H1 (cell line): ENCODE results near the gene SLC15A2. TPM values are rescaled to one million over a fixed set of nuclear protein-coding genes. Genes with fewer than 3 reads are reported as not detected.

Experiments
- CTCF ChIA-PET: fragments of 300-600 bp; sonication (Branson Sonifier 250); formaldehyde crosslinking; loops from one replicate; lab custom pipeline; 2021; ENCODE audit not compliant: partially characterized antibody; lab: Charles Lee
- POLR2A ChIA-PET: fragments of 300-600 bp; sonication (Branson Sonifier 250); formaldehyde crosslinking; loops from one replicate; lab custom pipeline; 2021; ENCODE audit warnings: inconsistent platforms; ENCODE audit not compliant: partially characterized antibody; lab: Charles Lee
- DNase-seq, 2 experiments: peaks; one replicate each; pipeline versions ENCODE4 v3.0.0 to v3.0.0-alpha.2; 2010 to 2022; ENCODE audit warnings: low spot score in 2 of 2, low read depth in 1 of 2, mixed read lengths in 1 of 2
- FAIRE-seq: peaks from 2 replicates; lab custom pipeline; 2011; peaks lifted over from hg19 to GRCh38; lab: Jason Lieb, UNC
- H2AFZ ChIP-seq: 2 replicates; pipeline ENCODE4 v1.8.1; 2012; ENCODE audit warnings: low read length, inconsistent platforms
- H2AK5ac ChIP-seq: 2 replicates; pipeline ENCODE4 v1.6.1; 2013; ENCODE audit warnings: low read depth, low read length
- H2BK120ac ChIP-seq: replicated peaks from 2 replicates; pipeline ENCODE3; 2013; ENCODE audit warnings: low read depth, low read length, inconsistent platforms
- H2BK12ac ChIP-seq: 2 replicates; pipeline ENCODE4 v1.6.1; 2013; ENCODE audit warnings: low read depth, low read length
- H2BK15ac ChIP-seq: 2 replicates; pipeline ENCODE4 v1.6.1; 2013; ENCODE audit warnings: low read length
- H2BK20ac ChIP-seq: 2 replicates; pipeline ENCODE4 v1.6.1; 2013; ENCODE audit warnings: low read length
- H2BK5ac ChIP-seq: 2 replicates; pipeline ENCODE4 v1.6.1; 2013; ENCODE audit warnings: low read depth, low read length
- H3K14ac ChIP-seq: 2 replicates; pipeline ENCODE4 v1.6.1; 2013; ENCODE audit warnings: inconsistent platforms; ENCODE audit not compliant: insufficient read length
- H3K18ac ChIP-seq: 2 replicates; pipeline ENCODE4 v1.6.1; 2013; ENCODE audit warnings: low read length; ENCODE audit errors: extremely low read depth
- H3K23ac ChIP-seq: 2 replicates; pipeline ENCODE4 v1.6.1; 2013; ENCODE audit warnings: inconsistent platforms; ENCODE audit not compliant: insufficient read length
- H3K23me2 ChIP-seq: 2 replicates; pipeline ENCODE4 v1.6.1; 2013; ENCODE audit warnings: low read depth, low read length
- H3K27ac ChIP-seq: 2 replicates; pipeline ENCODE4 v1.6.1; 2011; ENCODE audit warnings: low read depth, low read length, inconsistent platforms
- H3K27me3 ChIP-seq, 4 experiments: replicated peaks in 1 of 4; 1 replicate in 1 of 4; 2 replicates in 3 of 4; pipeline versions ENCODE4 v1.6.1 to v1.8.1; 2011 to 2013; ENCODE audit warnings: low read length in 3 of 4, mild to moderate bottlenecking in 3 of 4, inconsistent platforms in 2 of 4, mixed read lengths in 2 of 4, moderate library complexity in 1 of 4; ENCODE audit not compliant: control insufficient read depth in 3 of 4, insufficient read depth in 3 of 4; ENCODE audit errors: extremely low read depth in 1 of 4
- H3K36me3 ChIP-seq, 4 experiments: 2 replicates each; pipeline versions ENCODE4 v1.6.1 to v1.8.1; 2011 to 2013; ENCODE audit warnings: mild to moderate bottlenecking in 4 of 4, low read length in 3 of 4, moderate library complexity in 2 of 4, control low read depth in 1 of 4, inconsistent platforms in 1 of 4; ENCODE audit not compliant: insufficient read depth in 4 of 4, control insufficient read depth in 2 of 4
- H3K4ac ChIP-seq: replicated peaks from 2 replicates; pipeline ENCODE3; 2013; ENCODE audit warnings: low read length, low read depth, mixed read lengths, inconsistent platforms; ENCODE audit not compliant: insufficient read length
- H3K4me1 ChIP-seq, 4 experiments: replicated peaks in 1 of 4; 1 replicate in 1 of 4; 2 replicates in 3 of 4; pipeline versions ENCODE4 v1.6.1 to v1.8.1; 2011 to 2013; ENCODE audit warnings: low read length in 3 of 4, inconsistent platforms in 2 of 4, mixed read lengths in 1 of 4; ENCODE audit not compliant: insufficient read depth in 4 of 4, control insufficient read depth in 3 of 4
- H3K4me2 ChIP-seq, 2 experiments: 2 replicates each; pipeline versions ENCODE4 v1.6.1 to v1.8.1; 2011 to 2013; ENCODE audit warnings: low read depth in 2 of 2, low read length in 2 of 2, control low read depth in 1 of 2, inconsistent platforms in 1 of 2, mild to moderate bottlenecking in 1 of 2; ENCODE audit not compliant: insufficient read depth in 1 of 2
- H3K4me3 ChIP-seq, 4 experiments: fragments of 200-600, 300-600 bp in 1 of 4; sonication (generic), shearing (Covaris generic), sonication (Bioruptor Twin) in 1 of 4; 2 replicates each; pipeline versions ENCODE4 v1.5.1 to v1.8.1; 2011 to 2016; ENCODE audit warnings: low read length in 4 of 4, low read depth in 3 of 4, control low read depth in 2 of 4, inconsistent platforms in 2 of 4, mild to moderate bottlenecking in 2 of 4, mixed read lengths in 1 of 4, moderate library complexity in 1 of 4; ENCODE audit not compliant: insufficient read depth in 2 of 4; ENCODE audit errors: extremely low read depth in 1 of 4
- H3K56ac ChIP-seq: replicated peaks from 2 replicates; pipeline ENCODE3; 2013; ENCODE audit warnings: low read depth, mild to moderate bottlenecking, mixed read lengths, low read length, inconsistent platforms; ENCODE audit not compliant: insufficient read length
- H3K79me1 ChIP-seq: 2 replicates; pipeline ENCODE4 v1.6.1; 2013; ENCODE audit warnings: low read depth, low read length, control low read depth
- H3K79me2 ChIP-seq, 2 experiments: 2 replicates each; pipeline versions ENCODE4 v1.6.1 to v1.8.1; 2012 to 2013; ENCODE audit warnings: low read length in 2 of 2, mild to moderate bottlenecking in 2 of 2, inconsistent platforms in 1 of 2; ENCODE audit not compliant: insufficient read depth in 2 of 2, control insufficient read depth in 1 of 2
- H3K9ac ChIP-seq, 4 experiments: replicated peaks in 1 of 4; 1 replicate in 1 of 4; 2 replicates in 3 of 4; pipeline versions ENCODE4 v1.6.1 to v1.8.1; 2011 to 2013; ENCODE audit warnings: low read depth in 3 of 4, low read length in 3 of 4, control low read depth in 2 of 4, mild to moderate bottlenecking in 2 of 4, moderate library complexity in 2 of 4, inconsistent platforms in 1 of 4; ENCODE audit errors: extremely low read depth in 1 of 4
- H3K9me3 ChIP-seq, 2 experiments: 2 replicates each; pipeline versions ENCODE4 v1.6.1 to v1.8.1; 2012 to 2013; ENCODE audit warnings: mild to moderate bottlenecking in 2 of 2, moderate library complexity in 2 of 2, control low read depth in 1 of 2, inconsistent platforms in 1 of 2, low read depth in 1 of 2, low read length in 1 of 2, mixed read lengths in 1 of 2; ENCODE audit not compliant: insufficient read depth in 2 of 2
- H4K20me1 ChIP-seq, 2 experiments: replicated peaks in 1 of 2; 2 replicates each; pipeline versions ENCODE3 to v1.8.1; 2011 to 2013; ENCODE audit warnings: inconsistent platforms in 2 of 2, low read length in 2 of 2, mild to moderate bottlenecking in 1 of 2; ENCODE audit not compliant: insufficient read depth in 2 of 2, control insufficient read depth in 1 of 2
- H4K5ac ChIP-seq: 2 replicates; pipeline ENCODE4 v1.6.1; 2013; ENCODE audit warnings: low read length, low read depth, mixed read lengths, inconsistent platforms; ENCODE audit not compliant: insufficient read length
- H4K8ac ChIP-seq: 2 replicates; pipeline ENCODE4 v1.8.0; 2013; ENCODE audit warnings: mild to moderate bottlenecking, moderate library complexity, low read length, inconsistent platforms; ENCODE audit not compliant: insufficient read depth; ENCODE audit errors: extremely low read depth
- H4K91ac ChIP-seq: replicated peaks from 2 replicates; pipeline ENCODE3; 2013; ENCODE audit warnings: low read length, mixed read lengths, inconsistent platforms; ENCODE audit not compliant: insufficient read length
- ASH2L ChIP-seq: fragments of 200-600, 300-600 bp; sonication (generic); IDR thresholded peaks from one replicate; pipeline ENCODE4 v1.7.1; 2017; ENCODE audit warnings: low read length
- CHD2 ChIP-seq: IDR thresholded peaks from 2 replicates; pipeline ENCODE4 v1.6.1; 2012; ENCODE audit warnings: low read length, improper control_type of control experiment
- CTCF ChIP-seq, 3 experiments: IDR thresholded peaks; 1 replicate in 2 of 3; 2 replicates in 1 of 3; pipeline versions ENCODE4 v1.5.1 to v1.6.1; 2011; ENCODE audit warnings: low read length in 3 of 3, mild to moderate bottlenecking in 3 of 3, inconsistent platforms in 2 of 3, low read depth in 1 of 3, moderate library complexity in 1 of 3; ENCODE audit not compliant: insufficient read depth in 1 of 3; ENCODE audit errors: control extremely low read depth in 1 of 3
- GTF2F1 ChIP-seq: IDR thresholded peaks from 2 replicates; pipeline ENCODE4 v1.6.1; 2012; ENCODE audit warnings: low read depth, low read length, improper control_type of control experiment, borderline replicate concordance
- KDM4A ChIP-seq: IDR thresholded peaks from one replicate; pipeline ENCODE4 v1.7.1; 2012; ENCODE audit warnings: low read depth, mild to moderate bottlenecking, moderate library complexity, low read length, inconsistent platforms; ENCODE audit not compliant: severe bottlenecking
- RAD21 ChIP-seq, 2 experiments: IDR thresholded peaks in 1 of 2; conservative IDR thresholded peaks in 1 of 2; 2 replicates each; pipeline ENCODE4 v1.6.1; 2011; ENCODE audit warnings: low read depth in 2 of 2, low read length in 2 of 2, improper control_type of control experiment in 1 of 2, inconsistent platforms in 1 of 2, mild to moderate bottlenecking in 1 of 2, moderate library complexity in 1 of 2
- RXRA ChIP-seq: IDR thresholded peaks from 2 replicates; pipeline ENCODE4 v1.6.1; 2011; ENCODE audit warnings: low read depth, mild to moderate bottlenecking, low read length, moderate library complexity; ENCODE audit not compliant: insufficient read depth
- SP2 ChIP-seq: IDR thresholded peaks from 2 replicates; pipeline ENCODE4 v1.6.1; 2012; ENCODE audit warnings: mild to moderate bottlenecking, low read length, inconsistent platforms
- WGBS, 2 experiments: shearing (Covaris generic) in 1 of 2; methylation state at CpG; one replicate each; pipeline versions ENCODE4 v1.1.6 to v1.1.7; 2013 to 2015; ENCODE audit warnings: low lambda C conversion rate in 2 of 2, mixed read lengths in 2 of 2, inconsistent platforms in 1 of 2, low coverage in 1 of 2, missing lambda C conversion rate in 1 of 2; ENCODE audit not compliant: insufficient replicate concordance in 2 of 2, insufficient coverage in 1 of 2, insufficient read length in 1 of 2; ENCODE audit errors: extremely low coverage in 1 of 2, missing lambda C conversion rate in 1 of 2; 5-methylcytosine and 5-hydroxymethylcytosine counted together
- polyA plus RNA-seq, 7 experiments: library from polyadenylated mRNA; depleted of rRNA in 3 of 7; stranded (reverse) in 5 of 7; unstranded in 2 of 7; fragments of >200 nt in 5 of 7; fragments of 200-250 nt in 2 of 7; gene quantifications; 1 replicate in 5 of 7; 2 replicates in 1 of 7; 4 replicates in 1 of 7; pipeline versions ENCODE4 v1.2.1 to v1.2.3, GENCODE V29; 2011 to 2013; ENCODE audit warnings: missing spikeins in 2 of 7, mixed read lengths in 2 of 7
- total RNA-seq: library from RNA; stranded (reverse); fragmentation: NEBNext Ultra II Directional; extraction: Animal tissue kit (Norgen Biotek cat#: 25700); gene quantifications from 2 replicates; pipeline ENCODE4 v1.2.1, GENCODE V29; 2021

The SLC15A2 gene
- total and polyA plus RNA-seq, 2 of the 8 experiments (the other 6 are each of a cell fraction or from before 2014, with no cell fraction given) = 2.0 to 3.6 TPM

- WGBS, 2 experiments = 26% methylated on average over 5 of the region's 5 CpGs; no CpG with 5 or more reads in 1 of the 2 experiments
- H3K4me1 ChIP-seq = no peaks in the 10 kb centered on the region
- no peak overlapping the region for H4K8ac ChIP-seq
- no peak overlapping the region for H4K91ac ChIP-seq
- no peak overlapping the region for H2BK12ac ChIP-seq
- no peak overlapping the region for H3K27ac ChIP-seq
- H3K4me3 ChIP-seq = no peak overlapping the region
- DNase-seq (no peak), FAIRE-seq (peak; percentile 84)
- H3K4me2 ChIP-seq = no peak overlapping the region
- CTCF ChIA-PET = no interaction called here
- no peak overlapping the region for H3K14ac ChIP-seq
- TF ChIP-seq RXRA (no peak), RAD21 (IDR thresholded peaks at IDR 0.05 in 1 of 2, conservative IDR thresholded peaks at IDR 0.05 in 1 of 2; ENCODE audit: low read depth in 2 of 2, low read length in 2 of 2) (peak; percentile 79 to 82), ASH2L (no peak), GTF2F1 (no peak), CHD2 (no peak), KDM4A (no peak), SP2 (no peak), CTCF (IDR thresholded peaks at IDR 0.05; ENCODE audit: control extremely low read depth in 1 of 3, insufficient read depth in 1 of 3, low read depth in 1 of 3, low read length in 3 of 3) (peak in 2 of 3 experiments; percentile 51 to 70; a peak in 2 of 4 replicates)
- H3K79me2 ChIP-seq = no peaks in the 10 kb centered on the region
- H3K36me3 ChIP-seq = no peaks in the 10 kb centered on the region; a peak in 1 of 8 replicates
- no peak overlapping the region for H4K5ac ChIP-seq
- POLR2A ChIA-PET = no interaction called here
- no peak overlapping the region for H3K4ac ChIP-seq
- no peak overlapping the region for H3K56ac ChIP-seq
- H2BK5ac ChIP-seq = no peak overlapping the region
- no peak overlapping the region for H2AK5ac ChIP-seq
- H3K9ac ChIP-seq = no peak overlapping the region
- H4K20me1 ChIP-seq = no peaks in the 10 kb centered on the region
- H2BK20ac ChIP-seq = no peak overlapping the region
- H3K18ac ChIP-seq = no peak overlapping the region
- H2AFZ ChIP-seq = no peak overlapping the region
- no peak overlapping the region for H2BK15ac ChIP-seq
- H3K79me1 ChIP-seq = no peaks in the 10 kb centered on the region
- no peaks in the 10 kb centered on the region for H3K27me3 ChIP-seq
- H3K9me3 ChIP-seq = no peaks in the 10 kb centered on the region
- no peak overlapping the region for H3K23ac ChIP-seq
- no peaks in the 10 kb centered on the region for H3K23me2 ChIP-seq
- H2BK120ac ChIP-seq = no peak overlapping the region
These were observed 38.6 kb upstream of the SLC15A2 start for GRCh38 chr3:121855555-121855954.
